ENCODE data around the gene RAD51AP2.
"Not testable (repeated sequence)": the region's sequence is repeated elsewhere in the genome, so short reads cannot be mapped to it uniquely, and the experiment has no call there.

Gene RAD51AP2

GRCh38 chr2:17518212-17519154 lies at the start of gene RAD51AP2:
RAD51AP2 (minus strand) TSS chr2:17518440; CDS start chr2:17518415, 25 bp downstream.
- DNase-seq: no peak

GRCh38 chr2:17565726-17566125 lies 47.5 kb upstream of the RAD51AP2 start:
- not testable (repeated sequence) for DNase-seq

- DNase-seq: no peak
Measured at GRCh38 chr2:17558878-17559277, 40.6 kb upstream of the RAD51AP2 start.

- no peak for DNase-seq
Measured at GRCh38 chr2:17558053-17558452, 39.8 kb upstream of the RAD51AP2 start.

- DNase-seq: no peak
Measured at GRCh38 chr2:17557596-17557995, 39.4 kb upstream of the RAD51AP2 start.

GRCh38 chr2:17555150-17555549 lies 36.9 kb upstream of the RAD51AP2 start:
- DNase-seq: no peak

GRCh38 chr2:17550907-17551306 lies 32.7 kb upstream of the RAD51AP2 start:
- DNase-seq: no peak

GRCh38 chr2:17547737-17548136 lies 29.5 kb upstream of the RAD51AP2 start:
- DNase-seq: no peak

- no peak for DNase-seq
Measured at GRCh38 chr2:17547237-17547636, 29.0 kb upstream of the RAD51AP2 start.

GRCh38 chr2:17545680-17546613 lies 27.7 kb upstream of the RAD51AP2 start:
- DNase-seq: no peak

GRCh38 chr2:17544256-17544655 lies 26.0 kb upstream of the RAD51AP2 start:
- no peak for DNase-seq

GRCh38 chr2:17543848-17544247 lies 25.6 kb upstream of the RAD51AP2 start:
- DNase-seq: no peak

- no peak for DNase-seq
Measured at GRCh38 chr2:17543131-17543660, 25.0 kb upstream of the RAD51AP2 start.

GRCh38 chr2:17542471-17542870 lies 24.2 kb upstream of the RAD51AP2 start:
- DNase-seq: no peak

- no peak for DNase-seq
Measured at GRCh38 chr2:17541531-17541950, 23.3 kb upstream of the RAD51AP2 start.

- DNase-seq: no peak
Measured at GRCh38 chr2:17540813-17541530, 22.7 kb upstream of the RAD51AP2 start.

GRCh38 chr2:17540093-17540812 lies 22.0 kb upstream of the RAD51AP2 start, which contains the start of gene VSNL1:
VSNL1 (plus strand) TSS chr2:17540696; CDS start chr2:17592075, 51,379 bp downstream.
- no peak for DNase-seq

- DNase-seq: no peak
Measured at GRCh38 chr2:17539611-17540092, 21.4 kb upstream of the RAD51AP2 start.

- no peak for DNase-seq
Measured at GRCh38 chr2:17538844-17539554, 20.8 kb upstream of the RAD51AP2 start.

- no peak for DNase-seq
Measured at GRCh38 chr2:17538022-17538843, 20.0 kb upstream of the RAD51AP2 start.
